Measurements from ENCODE around the gene CBARP.

CBARP gene

GRCh38 chr19:1283207-1283916 is 45.6 kb upstream of the CBARP start:
- TF ChIP-seq CTCF (IDR thresholded peaks at IDR 0.05; ENCODE audit: low read depth, low read length, missing control alignments) = no peak
- H3K4me3 ChIP-seq (ENCODE audit: low read depth, low read length) = no peak overlapping the region

GRCh38 chr19:1282588-1283206 is 44.9 kb upstream of the CBARP start:
- TF ChIP-seq CTCF (IDR thresholded peaks at IDR 0.05; ENCODE audit: low read depth, low read length, missing control alignments) = no peak
- H3K4me3 ChIP-seq (ENCODE audit: low read depth, low read length) = no peak overlapping the region
- no peak for DNase-seq (ENCODE audit: low read depth)

More at GRCh38 chr19:1283207-1283916, 45.6 kb upstream of the CBARP start:
- DNase-seq (ENCODE audit: low read depth) = no peak

- H3K4me3 ChIP-seq (ENCODE audit: low read depth, low read length) = no peak overlapping the region
- no peak for DNase-seq (ENCODE audit: low read depth)
- TF ChIP-seq CTCF (IDR thresholded peaks at IDR 0.05; ENCODE audit: low read depth, low read length, missing control alignments) = no peak
Measured at GRCh38 chr19:1281569-1282287, 43.9 kb upstream of the CBARP start.

GRCh38 chr19:1280636-1281568 is 43.1 kb upstream of the CBARP start:
- no peak overlapping the region for H3K4me3 ChIP-seq (ENCODE audit: low read depth, low read length)
- DNase-seq (ENCODE audit: low read depth) = no peak
- TF ChIP-seq CTCF (IDR thresholded peaks at IDR 0.05; ENCODE audit: low read depth, low read length, missing control alignments) = no peak

GRCh38 chr19:1279782-1280341 is 42.1 kb upstream of the CBARP start:
- TF ChIP-seq CTCF (IDR thresholded peaks at IDR 0.05; ENCODE audit: low read depth, low read length, missing control alignments) = peak; percentile 99

More at GRCh38 chr19:1279782-1280341, 42.1 kb upstream of the CBARP start:
- no peak for DNase-seq (ENCODE audit: low read depth)
- H3K4me3 ChIP-seq (ENCODE audit: low read depth, low read length) = no peak overlapping the region
